Fibroblast of peridontal ligament (primary cell): ENCODE data around the gene PTPRN2.

Source experiments
- DNase-seq: peaks from one replicate; pipeline ENCODE4 v3.0.0-alpha.2; 2010; ENCODE audit errors: extremely low read depth

PTPRN2 gene

GRCh38 chr7:158576050-158576762 is 11.4 kb downstream of the PTPRN2 start:
- DNase-seq, result no peak

- no peak for DNase-seq
These were observed 13.2 kb downstream of the PTPRN2 start for GRCh38 chr7:158574308-158575036.

GRCh38 chr7:158573310-158573709 is 14.3 kb downstream of the PTPRN2 start:
- no peak for DNase-seq

GRCh38 chr7:158572000-158572828 is 15.4 kb downstream of the PTPRN2 start:
- no peak for DNase-seq

- DNase-seq, result no peak
These were observed 17.0 kb downstream of the PTPRN2 start for GRCh38 chr7:158570449-158571170.

GRCh38 chr7:158569858-158570323 is 17.7 kb downstream of the PTPRN2 start:
- no peak for DNase-seq

- no peak for DNase-seq
These were observed 18.4 kb downstream of the PTPRN2 start for GRCh38 chr7:158568974-158569857.

GRCh38 chr7:158567153-158567603 is 20.4 kb downstream of the PTPRN2 start:
- no peak for DNase-seq

GRCh38 chr7:158564663-158565035 is 23.0 kb downstream of the PTPRN2 start:
- DNase-seq, result no peak

GRCh38 chr7:158563911-158564662 is 23.5 kb downstream of the PTPRN2 start:
- DNase-seq, result no peak

GRCh38 chr7:158563051-158563450 is 24.6 kb downstream of the PTPRN2 start:
- no peak for DNase-seq

GRCh38 chr7:158562517-158562916 is 25.1 kb downstream of the PTPRN2 start:
- DNase-seq, result no peak

GRCh38 chr7:158561659-158562058 is 26.0 kb downstream of the PTPRN2 start:
- DNase-seq, result no peak

- DNase-seq, result no peak
These were observed 27.2 kb downstream of the PTPRN2 start for GRCh38 chr7:158560386-158560785.

- DNase-seq, result no peak
These were observed 28.3 kb downstream of the PTPRN2 start for GRCh38 chr7:158559356-158559755.

- DNase-seq, result no peak
These were observed 28.8 kb downstream of the PTPRN2 start for GRCh38 chr7:158558816-158559215.

- no peak for DNase-seq
These were observed 30.2 kb downstream of the PTPRN2 start for GRCh38 chr7:158557441-158557755.

- DNase-seq, result no peak
These were observed 30.7 kb downstream of the PTPRN2 start for GRCh38 chr7:158556721-158557440.

GRCh38 chr7:158555034-158555520 is 32.5 kb downstream of the PTPRN2 start:
- no peak for DNase-seq
